Activated naive CD8-positive, alpha-beta T cell treated with anti-CD3 and anti-CD28 coated beads, Interleukin-2, amount 10 ng/mL, durations not matched to agents 7 days and 5 days (primary cell): ENCODE results near the gene GPBP1. TPM values are rescaled to one million over a fixed set of nuclear protein-coding genes. Genes with fewer than 3 reads are reported as not detected.
"Not testable (repeated sequence)": the region's sequence is repeated elsewhere in the genome, so short reads cannot be mapped to it uniquely, and the experiment has no call there.

Experiments used
- ATAC-seq: fragments of 150-1000 bp; cut with Tn5 transposase; one replicate; pipeline ENCODE4 v1.10.0; 2021; ENCODE audit warnings: low read depth, moderate library complexity
- POLR2A ChIA-PET: fragments of 350-600 bp; sonication (Branson Sonifier 250); formaldehyde crosslinking; loops from one replicate; lab custom pipeline; 2021; ENCODE audit warnings: antibody characterized with exemption; lab: Charles Lee
- DNase-seq: peaks from one replicate; pipeline ENCODE4 v3.0.0; 2021
- H3K27ac Mint-ChIP-seq: one replicate; pipeline ENCODE4 v1.8.0; 2022; ENCODE audit warnings: mild to moderate bottlenecking, mixed read lengths
- H3K27me3 Mint-ChIP-seq: one replicate; pipeline ENCODE4 v1.8.0; 2022; ENCODE audit warnings: mild to moderate bottlenecking, moderate library complexity, mixed read lengths
- H3K36me3 Mint-ChIP-seq: one replicate; pipeline ENCODE4 v1.8.0; 2021; ENCODE audit warnings: mild to moderate bottlenecking, mixed read lengths
- H3K4me1 Mint-ChIP-seq: one replicate; pipeline ENCODE4 v1.8.0; 2021; ENCODE audit warnings: mixed read lengths
- H3K4me3 Mint-ChIP-seq: one replicate; pipeline ENCODE4 v1.8.0; 2022; ENCODE audit warnings: mild to moderate bottlenecking, moderate library complexity, mixed read lengths
- H3K9me3 Mint-ChIP-seq: one replicate; pipeline ENCODE4 v1.8.0; 2021; ENCODE audit warnings: mixed read lengths
- total RNA-seq, 2 experiments: library from RNA; stranded (reverse); gene quantifications; one replicate each; pipeline ENCODE4 v1.2.3, GENCODE V29; 2021

The GPBP1 gene
- total RNA-seq, 2 experiments from 2014 or later, result 107 to 112 TPM

DNA sequence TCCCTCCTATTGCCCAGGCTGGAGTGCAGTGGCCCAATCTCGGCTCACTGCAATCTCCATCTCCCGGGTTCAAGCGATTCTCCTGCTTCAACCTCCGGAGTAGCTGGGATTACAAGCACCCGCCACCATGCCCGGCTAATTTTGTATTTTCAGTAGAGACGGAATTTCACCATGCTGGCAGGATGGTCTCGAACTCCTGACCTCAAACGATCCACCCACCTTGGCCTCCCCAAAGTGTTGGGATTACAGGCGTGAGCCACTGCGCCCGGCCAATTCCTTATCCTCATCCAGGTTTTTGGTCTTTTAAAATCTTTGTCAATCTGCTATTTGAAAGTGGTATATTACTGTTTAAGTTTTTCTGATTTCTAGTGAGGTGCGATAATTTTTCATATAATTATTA, 3.7 kb upstream of the GPBP1 start:
- POLR2A ChIA-PET, H3K27ac Mint-ChIP-seq: not testable (repeated sequence)
- peaks cover 14% of the 10 kb centered on the region for H3K4me1 Mint-ChIP-seq

DNA sequence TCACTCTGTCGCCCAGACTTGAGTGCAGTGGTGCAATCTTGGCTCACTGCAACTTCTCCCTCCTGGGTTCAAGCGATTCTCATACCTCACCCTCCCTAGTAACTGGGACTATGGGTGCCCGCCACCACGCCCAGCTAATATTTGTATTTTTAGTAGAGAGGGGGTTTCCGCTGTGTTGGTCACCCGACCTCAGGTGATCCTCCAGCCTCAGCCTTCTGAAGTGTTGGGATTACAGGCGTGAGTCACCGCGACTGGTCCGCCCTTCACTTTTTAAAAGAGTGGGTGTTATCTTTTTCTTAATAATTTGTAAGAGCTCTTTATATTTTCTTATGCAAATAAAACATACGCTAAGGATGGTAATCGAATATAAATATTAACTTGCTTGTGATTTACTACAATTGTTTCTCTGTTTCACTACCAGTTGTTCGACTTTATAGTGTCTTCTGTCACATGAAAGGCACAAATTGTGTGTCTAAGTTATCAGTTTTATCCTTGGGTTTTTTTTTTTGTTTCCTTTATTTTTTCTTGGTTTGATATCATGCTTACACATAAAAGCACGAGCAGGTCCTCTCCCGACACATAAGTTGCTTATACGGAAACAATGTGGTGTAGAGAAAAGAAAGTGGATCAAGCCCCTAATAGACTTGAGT, 1.9 kb upstream of the GPBP1 start:
- DNase-seq (no peak), ATAC-seq (no peak)
- Mint-ChIP-seq H3K4me1 (peaks cover 15% of the 10 kb centered on the region), H3K27ac (peak overlapping the region; percentile 99), H3K27me3 (no peaks in the 10 kb centered on the region), H3K36me3 (peaks cover 17% of the 10 kb centered on the region), H3K4me3 (peak overlapping the region; percentile 98), H3K9me3 (no peaks in the 10 kb centered on the region)
- POLR2A ChIA-PET, result no interaction called here

More for the DNA sequence above, 3.7 kb upstream of the GPBP1 start:
- ATAC-seq, H3K4me3 Mint-ChIP-seq, H3K36me3 Mint-ChIP-seq, DNase-seq, H3K27me3 Mint-ChIP-seq, H3K9me3 Mint-ChIP-seq: not testable (repeated sequence)

- H3K27ac Mint-ChIP-seq, result peak overlapping the region; percentile 99
- ATAC-seq, result no peak
- peak overlapping the region; percentile 98 for H3K4me3 Mint-ChIP-seq
- no peaks in the 10 kb centered on the region for H3K9me3 Mint-ChIP-seq
- DNase-seq, result no peak
- POLR2A ChIA-PET, result interaction anchor here (0.7 to 1.5 kb wide), 7 partner anchors 7 to 336 kb away, joined by 3 to 15 read pairs (median 4); partner anchors contain the start of gene SETD9
- H3K4me1 Mint-ChIP-seq, result peaks cover 18% of the 10 kb centered on the region
- peaks cover 21% of the 10 kb centered on the region for H3K36me3 Mint-ChIP-seq
- no peaks in the 10 kb centered on the region for H3K27me3 Mint-ChIP-seq
Observed at GRCh38 chr5:57172466-57173318, 1.2 kb upstream of the GPBP1 start.

- Mint-ChIP-seq H3K27ac (peak overlapping the region; percentile 99), H3K9me3 (no peaks in the 10 kb centered on the region), H3K36me3 (peaks cover 34% of the 10 kb centered on the region), H3K4me1 (peaks cover 30% of the 10 kb centered on the region), H3K27me3 (no peaks in the 10 kb centered on the region), H3K4me3 (peak overlapping the region; percentile 98)
- POLR2A ChIA-PET, result interaction anchor here (0.8 to 1.5 kb wide), 5 partner anchors 9 to 337 kb away, joined by 3 to 15 read pairs (median 5); partner anchors contain the start of gene SETD9
- no peak for DNase-seq
- ATAC-seq, result peak; percentile 2
Observed at GRCh38 chr5:57174128-57174889, 450 bp downstream of the GPBP1 start.

- ATAC-seq (no peak), DNase-seq (no peak)
- no peaks in the 10 kb centered on the region for H3K9me3 Mint-ChIP-seq
- peaks cover 40% of the 10 kb centered on the region for H3K36me3 Mint-ChIP-seq
- H3K27me3 Mint-ChIP-seq, result no peaks in the 10 kb centered on the region
- H3K4me3 Mint-ChIP-seq, result peak overlapping the region; percentile 98
- H3K27ac Mint-ChIP-seq, result peak overlapping the region; percentile 99
- POLR2A ChIA-PET, result interaction anchor here (1.3 kb wide), 1 partner anchor 224 kb away, joined by 5 read pairs; no protein-coding TSS in a partner anchor
- peaks cover 37% of the 10 kb centered on the region for H3K4me1 Mint-ChIP-seq
Observed at GRCh38 chr5:57174890-57175510, 1.1 kb downstream of the GPBP1 start.

DNA sequence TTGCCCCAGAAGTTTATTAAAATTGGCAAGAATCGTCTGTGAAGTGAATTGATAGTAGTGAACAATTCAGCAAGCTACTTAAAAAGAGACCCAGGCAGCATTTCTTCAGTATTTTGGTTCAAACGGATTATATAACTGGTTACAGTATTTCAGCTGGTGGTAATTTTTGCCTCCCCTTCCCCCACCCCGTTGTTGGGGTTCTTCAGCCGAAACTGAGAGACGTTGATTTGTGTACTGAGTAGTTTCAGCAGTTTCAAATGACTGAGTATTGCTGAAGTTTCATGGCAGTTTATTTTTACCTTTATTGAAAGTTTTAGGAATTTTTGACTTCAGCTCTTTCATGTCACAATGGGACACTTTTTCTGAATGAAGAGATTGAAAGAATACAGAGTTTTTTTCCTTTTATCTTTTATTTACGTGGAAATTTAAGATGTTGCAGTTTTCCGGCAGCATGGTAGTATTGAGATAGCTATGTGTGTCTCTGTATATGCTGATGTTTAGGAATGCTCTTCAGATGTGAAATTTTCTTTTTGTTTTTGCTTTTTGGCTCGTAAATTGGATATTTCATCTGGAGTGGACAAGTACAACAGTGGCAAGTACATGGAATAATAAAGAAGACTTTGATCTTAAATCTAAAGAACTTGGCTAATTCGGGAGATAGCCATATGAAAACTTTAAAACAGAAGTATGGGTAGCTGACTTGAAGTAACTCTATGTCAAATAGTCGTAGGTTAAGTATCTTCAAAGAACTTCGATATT, 1.9 kb downstream of the GPBP1 start:
- Mint-ChIP-seq H3K4me1 (peaks cover 43% of the 10 kb centered on the region), H3K4me3 (peak overlapping the region; percentile 98), H3K27ac (peak overlapping the region; percentile 99), H3K9me3 (no peaks in the 10 kb centered on the region), H3K27me3 (no peaks in the 10 kb centered on the region), H3K36me3 (peaks cover 44% of the 10 kb centered on the region)
- ATAC-seq (no peak), DNase-seq (no peak)
- POLR2A ChIA-PET, result interaction anchor here (1.3 kb wide), 1 partner anchor 225 kb away, joined by 5 read pairs; no protein-coding TSS in a partner anchor

DNA sequence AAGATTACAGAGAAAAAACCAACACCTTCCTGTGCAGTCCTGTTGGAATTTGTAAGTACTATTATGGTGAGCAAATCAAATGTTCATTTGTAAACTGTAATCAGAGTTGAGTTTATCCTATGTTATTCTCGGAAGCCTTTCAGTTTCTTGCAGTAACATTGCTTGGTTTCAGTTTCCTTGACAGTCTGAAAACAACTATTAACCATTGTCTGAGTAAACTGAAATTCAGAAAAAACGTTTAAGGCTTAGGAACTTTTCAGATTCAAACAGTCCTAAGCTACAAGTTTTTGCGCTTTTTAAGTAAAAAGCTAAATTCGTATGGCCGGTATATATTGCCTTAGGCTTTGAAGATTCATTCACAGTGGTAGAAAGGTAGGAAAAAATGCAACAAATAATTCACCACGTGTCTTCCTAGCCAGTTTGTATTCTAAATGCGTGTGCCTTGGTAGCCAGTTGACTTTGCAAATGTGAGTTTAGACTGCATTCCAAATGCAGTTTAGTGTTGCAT, 2.5 kb downstream of the GPBP1 start:
- H3K27me3 Mint-ChIP-seq, result no peaks in the 10 kb centered on the region
- POLR2A ChIA-PET, result interaction anchor here (0.6 kb wide), 1 partner anchor 50 kb away, joined by 3 read pairs; no protein-coding TSS in a partner anchor
- peaks cover 49% of the 10 kb centered on the region for H3K36me3 Mint-ChIP-seq
- H3K4me1 Mint-ChIP-seq, result peaks cover 49% of the 10 kb centered on the region
- peak overlapping the region; percentile 98 for H3K4me3 Mint-ChIP-seq
- DNase-seq (no peak), ATAC-seq (no peak)
- H3K27ac Mint-ChIP-seq, result peak overlapping the region; percentile 99
- no peaks in the 10 kb centered on the region for H3K9me3 Mint-ChIP-seq

DNA sequence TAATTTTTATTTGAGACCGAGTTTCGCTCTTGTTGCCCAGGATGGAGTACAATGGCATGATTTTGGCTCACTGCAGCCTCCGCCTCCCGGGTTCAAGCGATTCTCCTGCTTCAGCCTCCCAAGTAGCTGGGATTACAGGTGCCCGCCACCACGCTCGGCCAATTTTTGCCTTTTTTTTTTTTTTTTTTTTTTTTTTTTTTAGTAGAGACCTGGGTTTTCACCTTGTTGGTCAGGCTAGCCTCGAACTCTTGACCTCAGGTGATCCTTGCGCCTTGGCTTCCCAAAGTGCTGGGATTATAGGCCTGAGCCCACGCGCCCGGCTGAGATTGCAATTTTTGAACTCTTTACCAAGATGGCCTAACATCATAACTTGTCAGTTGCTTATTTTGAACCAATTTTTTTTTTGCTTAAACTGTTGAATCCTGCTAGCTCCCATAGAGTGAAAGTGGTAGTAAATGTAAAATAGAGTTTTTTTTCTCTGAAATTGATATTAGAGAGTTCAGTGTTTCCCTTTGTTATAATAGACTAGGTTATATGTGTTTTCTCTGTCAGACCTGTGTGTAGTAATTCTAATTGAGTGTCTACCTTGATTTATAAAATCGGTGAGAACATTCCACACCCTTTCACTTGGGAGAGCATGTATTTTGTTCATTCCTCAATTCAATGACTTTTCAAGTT, 3.8 kb downstream of the GPBP1 start:
- POLR2A ChIA-PET, result no interaction called here
- DNase-seq (no peak), ATAC-seq (no peak)
- Mint-ChIP-seq H3K9me3 (no peaks in the 10 kb centered on the region), H3K4me3 (peak overlapping the region; percentile 98), H3K4me1 (peaks cover 44% of the 10 kb centered on the region), H3K27ac (peak overlapping the region; percentile 99), H3K36me3 (peaks cover 50% of the 10 kb centered on the region), H3K27me3 (no peaks in the 10 kb centered on the region)

DNA sequence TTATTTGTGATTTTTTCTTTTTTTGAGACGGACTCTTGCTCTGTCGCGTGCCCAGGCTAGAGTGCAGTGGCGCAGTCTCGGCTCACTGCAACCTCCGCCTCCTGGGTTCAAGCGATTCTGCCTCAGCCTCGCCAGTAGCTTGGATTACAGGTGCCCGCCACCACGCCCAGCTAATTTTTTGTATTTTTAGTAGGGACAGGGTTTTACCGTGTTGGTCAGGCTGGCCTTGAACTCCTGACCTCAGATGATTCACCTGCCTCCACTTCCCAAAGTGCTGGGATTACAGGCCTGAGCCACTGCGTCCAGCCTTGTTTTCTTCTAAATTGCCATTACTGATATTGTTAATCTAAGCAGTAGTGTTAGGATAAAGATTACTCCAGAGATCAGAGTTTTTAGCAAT, 4.4 kb downstream of the GPBP1 start:
- peak overlapping the region; percentile 98 for H3K4me3 Mint-ChIP-seq
- H3K9me3 Mint-ChIP-seq, H3K27me3 Mint-ChIP-seq, POLR2A ChIA-PET, DNase-seq, H3K27ac Mint-ChIP-seq, ATAC-seq: not testable (repeated sequence)
- H3K4me1 Mint-ChIP-seq, result peaks cover 42% of the 10 kb centered on the region
- peaks cover 52% of the 10 kb centered on the region for H3K36me3 Mint-ChIP-seq

- DNase-seq (no peak), ATAC-seq (no peak)
- H3K4me3 Mint-ChIP-seq, result peak overlapping the region; percentile 98
- POLR2A ChIA-PET, result interaction anchor here (0.5 to 1.6 kb wide), 2 partner anchors 11 to 16 kb away, joined by 5 to 6 read pairs; no protein-coding TSS in a partner anchor
- peak overlapping the region; percentile 67 for H3K27ac Mint-ChIP-seq
- peaks cover 47% of the 10 kb centered on the region for H3K4me1 Mint-ChIP-seq
- no peaks in the 10 kb centered on the region for H3K27me3 Mint-ChIP-seq
- peaks cover 2% of the 10 kb centered on the region for H3K9me3 Mint-ChIP-seq
- peaks cover 62% of the 10 kb centered on the region for H3K36me3 Mint-ChIP-seq
Observed at GRCh38 chr5:57179262-57180200, 5.7 kb downstream of the GPBP1 start.
